CD4-positive, alpha-beta T cell treated with Interleukin-12 subunit alpha and Interleukin-12 subunit beta, for 1 hour (primary cell): ENCODE measurements around the gene FA2H.
"Not testable (repeated sequence)": the region's sequence is repeated elsewhere in the genome, so short reads cannot be mapped to it uniquely, and the experiment has no call there.

ENCODE experiments used
- DNase-seq: peaks from one replicate; pipeline ENCODE4 v3.0.0-alpha.2; 2020

The FA2H gene

GRCh38 chr16:74720579-74720978 lies 54.0 kb downstream of the FA2H start:
- no peak for DNase-seq

DNA sequence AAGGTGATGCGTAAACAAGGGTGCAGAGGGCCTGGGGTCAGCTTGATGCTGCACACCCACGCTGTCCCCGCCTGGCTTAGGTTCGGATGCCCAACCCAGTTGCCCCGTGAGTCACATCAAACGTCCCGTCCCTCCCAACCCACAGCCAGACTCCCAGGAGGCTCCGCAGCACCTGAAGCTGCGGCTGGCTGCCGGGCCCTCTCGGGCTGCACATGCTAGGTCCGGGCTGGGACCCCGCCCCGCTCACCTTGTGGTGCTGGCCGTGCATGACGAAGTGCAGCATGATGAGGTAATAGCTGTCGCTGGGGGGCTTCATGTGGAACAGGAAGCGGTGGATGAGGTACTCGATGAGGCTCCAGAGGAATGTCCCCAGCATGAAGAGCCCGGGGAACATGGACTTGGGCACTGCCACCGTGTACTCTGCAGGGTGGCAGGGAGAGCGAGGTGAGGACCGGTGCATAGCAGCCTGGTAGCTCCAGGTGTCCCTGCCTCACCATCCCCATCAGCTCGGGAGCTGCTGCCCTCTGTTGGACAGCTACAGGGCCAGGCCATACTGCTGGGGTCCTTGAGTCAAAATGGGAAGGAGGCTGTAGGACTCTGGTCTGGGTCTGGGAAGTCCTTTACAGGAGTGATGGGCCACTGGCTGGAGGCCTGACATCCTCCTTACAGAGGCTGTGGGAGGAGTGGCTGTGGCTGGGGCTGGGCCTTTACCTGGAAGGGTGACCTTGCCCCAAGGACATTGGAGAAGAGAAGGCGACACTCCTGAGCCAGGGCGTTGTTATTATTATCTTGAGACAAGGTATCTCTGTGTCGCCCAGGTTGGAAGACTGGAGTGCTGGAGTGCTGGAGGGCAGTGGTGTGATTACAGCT lies 55.6 kb downstream of the FA2H start:
- no peak for DNase-seq

GRCh38 chr16:74718140-74718539 lies 56.5 kb downstream of the FA2H start:
- no peak for DNase-seq

- DNase-seq, result no peak
These were observed 57.3 kb downstream of the FA2H start for GRCh38 chr16:74717367-74717766.

- DNase-seq, result no peak
These were observed 58.3 kb downstream of the FA2H start for GRCh38 chr16:74716355-74716754.

DNA sequence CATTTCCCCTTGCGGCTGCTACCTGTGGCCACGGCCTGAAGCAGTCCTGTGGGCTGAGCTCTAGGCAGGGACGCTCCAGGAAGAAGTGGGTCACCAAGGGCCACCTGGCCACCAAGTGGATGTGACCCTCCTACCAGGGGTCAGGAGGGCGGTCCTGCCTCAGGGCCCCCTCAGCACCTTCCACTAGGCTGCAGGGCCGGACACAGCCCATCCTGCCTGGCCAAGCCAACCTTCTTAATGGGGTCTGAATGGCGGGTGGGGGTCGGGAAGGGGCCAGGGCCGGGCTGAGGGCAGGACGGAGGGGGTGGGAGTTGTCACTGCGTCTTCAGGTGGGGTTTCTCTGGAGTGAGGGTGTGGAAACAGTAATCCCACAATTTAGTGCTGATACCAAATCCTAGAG lies 60.7 kb downstream of the FA2H start:
- no peak for DNase-seq

DNA sequence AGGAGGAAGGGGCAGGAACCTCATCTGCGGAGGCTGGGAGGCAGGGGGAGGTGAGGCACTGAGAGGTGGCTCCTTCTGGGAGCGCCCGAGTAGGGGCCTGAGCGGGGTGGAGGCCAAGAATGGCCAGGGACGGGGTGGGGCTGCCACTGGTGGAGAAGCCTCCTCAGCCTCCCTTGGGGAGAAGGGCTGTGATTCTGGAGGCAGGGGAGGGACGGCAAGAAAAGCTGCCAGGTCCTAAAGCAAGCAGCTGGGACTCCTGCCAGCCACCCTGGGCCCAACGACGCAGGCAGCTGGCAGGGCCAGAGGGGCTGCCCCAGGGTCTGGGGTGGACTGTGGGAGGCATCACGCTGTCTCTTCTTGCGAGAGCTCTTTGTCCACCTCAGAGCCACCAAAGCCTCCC lies 61.3 kb downstream of the FA2H start:
- DNase-seq, result no peak

GRCh38 chr16:74711938-74712337 lies 62.7 kb downstream of the FA2H start:
- no peak for DNase-seq

- no peak for DNase-seq
These were observed 64.2 kb downstream of the FA2H start for GRCh38 chr16:74710401-74710800.

GRCh38 chr16:74709441-74709877 lies 65.2 kb downstream of the FA2H start:
- peak; percentile 82 for DNase-seq

GRCh38 chr16:74700438-74701225 lies 74.0 kb downstream of the FA2H start, which contains the start of gene MLKL:
Gene MLKL (minus strand): TSS chr16:74700862. CDS start chr16:74695757, 5,105 bp downstream.
- peak; percentile 66 for DNase-seq

DNA sequence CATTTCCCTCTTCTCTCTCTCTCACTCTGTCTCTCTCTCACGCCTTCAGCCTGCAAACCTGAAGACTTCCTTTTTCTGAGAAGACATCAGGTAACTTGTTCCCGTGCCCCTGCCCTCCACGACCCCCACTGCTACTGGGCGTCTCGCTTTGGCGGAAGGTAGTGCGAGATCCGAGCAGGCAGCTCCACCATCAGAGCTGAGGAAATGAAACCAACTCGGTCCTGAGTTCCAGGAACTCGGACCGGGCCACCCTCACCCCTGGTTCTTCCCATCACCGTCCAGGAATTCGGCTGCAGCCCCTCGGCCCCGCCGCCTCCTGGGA lies 74.5 kb downstream of the FA2H start:
- peak; percentile 26 for DNase-seq

DNA sequence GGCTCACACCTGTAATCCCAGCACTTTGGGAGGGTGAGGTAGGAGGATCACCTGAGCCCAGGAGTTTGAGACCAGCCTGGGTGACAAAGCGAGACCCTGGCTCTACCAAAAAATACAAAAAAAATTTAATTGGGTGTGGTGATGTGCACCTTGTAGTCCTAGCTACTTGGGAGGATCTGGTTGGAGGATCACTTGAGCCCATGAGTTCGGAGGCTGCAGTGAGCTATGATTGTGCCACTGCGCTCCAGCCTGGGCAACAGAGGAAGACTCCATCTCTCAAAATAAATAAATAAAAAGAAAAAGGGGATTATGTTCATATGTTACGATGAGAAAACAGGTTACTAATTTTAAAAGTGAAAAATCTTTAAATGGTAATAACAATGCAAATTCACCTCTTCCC lies 75.0 kb downstream of the FA2H start:
- no peak for DNase-seq

- peak; percentile 12 for DNase-seq
These were observed 76.4 kb downstream of the FA2H start for GRCh38 chr16:74698222-74698621.

DNA sequence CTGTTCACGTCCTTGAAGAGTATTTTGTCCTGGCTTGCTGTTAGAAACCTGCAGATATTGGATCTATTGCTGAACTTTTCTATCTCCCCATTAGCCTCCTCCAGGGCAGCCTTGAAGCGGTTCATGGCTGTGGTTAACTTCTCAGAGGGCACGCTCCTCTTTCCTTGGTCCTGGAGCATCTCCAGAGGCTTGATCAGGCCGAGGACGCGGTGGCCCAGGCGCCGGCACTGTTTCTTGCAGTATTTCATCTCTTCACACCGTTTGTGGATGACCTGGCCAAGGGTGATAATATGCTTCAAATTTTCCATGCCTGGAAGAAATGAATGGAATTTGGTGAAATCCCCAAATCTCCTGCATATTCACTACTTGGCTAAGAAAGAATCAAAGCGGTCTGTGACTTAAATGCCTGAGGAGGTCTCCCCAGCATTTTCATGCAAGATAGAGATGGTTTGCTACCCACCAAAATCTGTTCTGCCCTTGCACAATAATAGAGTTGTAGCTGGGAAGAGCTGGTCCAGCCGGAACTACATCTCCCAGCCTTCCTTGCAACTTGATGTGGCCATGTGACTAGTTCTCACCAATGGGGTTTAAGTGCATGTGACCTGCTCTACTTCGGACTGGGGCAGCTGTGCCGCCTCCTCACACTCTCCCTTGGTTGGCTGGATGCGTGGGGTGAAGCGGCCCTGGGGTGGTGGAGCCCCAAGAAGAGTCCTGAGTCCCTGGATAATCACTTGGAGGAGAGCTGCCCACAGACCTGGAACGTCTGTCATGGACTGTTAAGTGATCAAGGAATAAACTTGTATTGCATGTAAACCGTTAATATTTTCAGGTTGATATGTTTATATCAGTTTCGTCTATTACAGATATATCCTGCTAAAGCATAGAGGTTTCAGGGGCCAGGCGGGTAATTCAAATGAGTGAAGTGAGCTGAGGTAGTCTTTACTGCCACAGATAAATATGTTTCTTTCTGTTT lies 78.9 kb downstream of the FA2H start:
- peak; percentile 83 for DNase-seq

DNA sequence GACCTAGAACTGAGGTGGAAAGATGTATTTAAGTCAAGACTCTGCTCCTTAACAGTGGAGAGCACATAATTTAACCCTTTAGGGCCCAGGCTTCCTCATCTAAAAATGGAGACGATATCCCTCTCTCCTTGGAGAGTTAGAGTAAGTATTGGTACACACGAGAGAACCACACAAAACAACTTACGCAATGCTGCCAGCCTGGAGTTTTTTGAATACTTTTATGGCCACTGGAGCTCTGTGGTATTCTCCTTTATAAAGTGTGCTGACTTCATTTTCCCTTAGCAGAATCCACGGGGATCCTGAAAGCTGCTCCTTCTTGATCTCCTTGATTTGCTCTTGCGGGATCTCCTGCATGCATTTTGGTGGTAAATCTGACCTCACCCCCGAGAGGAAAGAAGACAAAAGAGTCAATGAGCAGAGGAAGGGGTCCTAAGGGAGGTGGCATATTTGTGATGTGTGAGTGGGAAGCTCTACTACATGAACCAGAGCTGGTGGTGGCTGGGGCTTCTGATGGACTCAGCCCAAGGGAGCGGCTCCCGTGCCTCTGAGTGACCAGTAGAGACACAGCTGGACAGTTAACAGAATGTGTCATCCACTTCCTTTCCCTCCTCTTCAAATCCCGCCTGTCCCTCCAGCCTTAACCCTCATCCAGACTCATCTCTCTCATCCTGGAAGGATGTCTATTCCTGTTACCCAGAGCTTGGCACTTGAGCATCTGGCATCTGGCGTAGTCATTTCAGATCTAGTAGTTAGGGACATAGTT lies 83.3 kb downstream of the FA2H start:
- DNase-seq, result no peak

- DNase-seq, result no peak
These were observed 92.1 kb downstream of the FA2H start for GRCh38 chr16:74682556-74682955.

- no peak for DNase-seq
These were observed 93.9 kb downstream of the FA2H start for GRCh38 chr16:74680681-74681080.

- no peak for DNase-seq
These were observed 94.6 kb downstream of the FA2H start for GRCh38 chr16:74679983-74680382.

DNA sequence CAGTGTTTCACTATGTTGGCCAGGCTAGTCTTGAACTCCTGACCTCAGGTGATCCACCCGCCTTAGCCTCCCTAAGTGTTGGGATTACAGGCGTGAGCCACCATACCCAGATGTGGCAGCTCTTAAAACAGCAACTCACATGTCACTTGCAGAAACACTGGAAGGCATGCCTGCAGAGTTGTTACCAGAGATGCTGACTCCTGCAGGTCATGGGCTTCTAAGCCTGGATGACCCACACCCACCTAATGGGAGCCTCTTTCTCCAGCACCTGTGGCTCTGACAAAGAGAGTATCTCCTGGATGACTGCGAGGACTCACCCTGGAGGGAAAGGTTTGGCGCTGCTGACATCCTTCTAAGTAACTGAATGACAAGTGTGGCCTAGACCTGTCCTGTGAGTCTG lies 96.8 kb downstream of the FA2H start:
- no peak for DNase-seq

DNA sequence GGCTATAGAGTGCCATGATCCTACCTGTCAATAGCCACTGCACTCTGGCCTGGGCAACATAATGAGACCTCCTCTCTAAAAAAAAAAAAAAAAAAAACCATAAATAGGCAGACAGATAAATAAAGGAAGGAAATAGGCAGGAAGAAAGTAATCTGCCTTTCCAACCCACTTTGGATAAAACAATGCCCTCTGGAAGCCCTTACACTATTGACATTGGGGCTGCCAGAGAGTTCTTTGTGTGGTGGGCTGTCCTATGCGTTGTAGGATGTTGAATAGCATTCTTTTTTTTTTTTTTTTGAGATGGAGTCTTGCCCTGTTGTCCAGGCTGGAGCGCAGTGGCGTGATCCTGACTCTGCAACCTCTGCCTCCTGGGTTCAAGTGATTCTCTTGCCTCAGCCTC lies 100.7 kb downstream of the FA2H start:
- DNase-seq, result no peak

GRCh38 chr16:74668877-74669276 lies 105.7 kb downstream of the FA2H start:
- DNase-seq, result not testable (repeated sequence)
